Liver (tissue), 9 donors: ENCODE results near the gene FOXR1. TPM values are rescaled to one million over a fixed set of nuclear protein-coding genes. Genes with fewer than 3 reads are reported as not detected.
A peak's percentile ranks its signal among the peaks of the same experiment; 100 is the strongest.
"Not testable (repeated sequence)": the region's sequence is repeated elsewhere in the genome, so short reads cannot be mapped to it uniquely, and the experiment has no call there.

Experiments used
- DNase-seq: peaks from one replicate; pipeline ENCODE4 v3.0.0-alpha.2; 2017; ENCODE audit warnings: low spot score
- H3K27ac ChIP-seq, 2 donors: one replicate each; pipeline ENCODE4 v1.7.0; 2013; ENCODE audit warnings: inconsistent platforms in 2 of 2, low read length in 2 of 2, control low read depth in 1 of 2, low read depth in 1 of 2, mild to moderate bottlenecking in 1 of 2
- H3K27me3 ChIP-seq, 4 donors: one replicate each; pipeline versions ENCODE4 v1.6.1 to v1.7.0; 2013; ENCODE audit warnings: low read length in 3 of 4, inconsistent platforms in 1 of 4, mild to moderate bottlenecking in 1 of 4, moderate library complexity in 1 of 4; ENCODE audit not compliant: control insufficient read depth in 4 of 4, insufficient read depth in 4 of 4
- H3K36me3 ChIP-seq, 4 donors: one replicate each; pipeline versions ENCODE4 v1.6.1 to v1.7.0; 2013; ENCODE audit warnings: low read length in 3 of 4, mild to moderate bottlenecking in 3 of 4, low read depth in 1 of 4, moderate library complexity in 1 of 4; ENCODE audit not compliant: control insufficient read depth in 4 of 4, insufficient read depth in 3 of 4
- H3K4me1 ChIP-seq, 4 donors: one replicate each; pipeline versions ENCODE4 v1.6.1 to v1.7.0; 2013; ENCODE audit warnings: low read length in 3 of 4, mild to moderate bottlenecking in 3 of 4, moderate library complexity in 1 of 4; ENCODE audit not compliant: control insufficient read depth in 4 of 4, insufficient read depth in 4 of 4
- H3K4me3 ChIP-seq, 3 donors: one replicate each; pipeline versions ENCODE4 v1.6.1 to v1.7.0; 2013; ENCODE audit warnings: low read length in 3 of 3, control low read depth in 1 of 3, low read depth in 1 of 3, mild to moderate bottlenecking in 1 of 3
- H3K9ac ChIP-seq, 2 donors: one replicate each; pipeline ENCODE4 v1.7.0; 2013; ENCODE audit warnings: low read length in 2 of 2, mild to moderate bottlenecking in 2 of 2, moderate library complexity in 2 of 2, control low read depth in 1 of 2, low read depth in 1 of 2
- H3K9me3 ChIP-seq, 4 donors: one replicate each; pipeline versions ENCODE4 v1.6.1 to v1.7.0; 2013; ENCODE audit warnings: low read length in 3 of 4; ENCODE audit not compliant: control insufficient read depth in 4 of 4
- ATF3 ChIP-seq: IDR thresholded peaks from 2 replicates; pipeline ENCODE4 v1.6.1; 2016; ENCODE audit warnings: antibody characterized with exemption
- EGR1 ChIP-seq, 2 donors: IDR thresholded peaks; 2 replicates each; pipeline ENCODE4 v1.6.1; 2016 to 2018; ENCODE audit warnings: antibody characterized with exemption in 2 of 2, low read depth in 2 of 2
- GABPA ChIP-seq, 2 donors: IDR thresholded peaks in 1 of 2; conservative IDR thresholded peaks in 1 of 2; 2 replicates each; pipeline ENCODE4 v1.6.1; 2016; ENCODE audit warnings: antibody characterized with exemption in 2 of 2, mild to moderate bottlenecking in 1 of 2, moderate library complexity in 1 of 2
- HNF4A ChIP-seq, 2 donors: conservative IDR thresholded peaks; 2 replicates each; pipeline ENCODE4 v1.6.1; 2016; ENCODE audit warnings: antibody characterized with exemption in 2 of 2, mild to moderate bottlenecking in 2 of 2
- JUND ChIP-seq, 2 donors: IDR thresholded peaks; 2 replicates each; pipeline ENCODE4 v1.6.1; 2016; ENCODE audit warnings: antibody characterized with exemption in 2 of 2
- MAX ChIP-seq: IDR thresholded peaks from 2 replicates; pipeline ENCODE4 v1.6.1; 2016; ENCODE audit warnings: antibody characterized with exemption
- NR2F2 ChIP-seq: IDR thresholded peaks from 2 replicates; pipeline ENCODE4 v1.6.1; 2016; ENCODE audit warnings: antibody characterized with exemption
- RAD21 ChIP-seq, 2 donors: IDR thresholded peaks; 2 replicates each; pipeline ENCODE4 v1.6.1; 2016; ENCODE audit warnings: antibody characterized with exemption in 2 of 2, mild to moderate bottlenecking in 2 of 2
- REST ChIP-seq: IDR thresholded peaks from 2 replicates; pipeline ENCODE4 v1.6.1; 2016; ENCODE audit warnings: antibody characterized with exemption, mild to moderate bottlenecking
- RXRA ChIP-seq, 2 donors: IDR thresholded peaks; 2 replicates each; pipeline ENCODE4 v1.6.1; 2017 to 2018; ENCODE audit warnings: antibody characterized with exemption in 2 of 2, mild to moderate bottlenecking in 1 of 2
- SP1 ChIP-seq: IDR thresholded peaks from 2 replicates; pipeline ENCODE4 v1.6.1; 2018; ENCODE audit warnings: antibody characterized with exemption, mild to moderate bottlenecking
- TAF1 ChIP-seq: conservative IDR thresholded peaks from 2 replicates; pipeline ENCODE4 v1.6.1; 2016; ENCODE audit warnings: antibody characterized with exemption, mild to moderate bottlenecking
- YY1 ChIP-seq: IDR thresholded peaks from 2 replicates; pipeline ENCODE4 v1.6.1; 2016; ENCODE audit warnings: antibody characterized with exemption, mild to moderate bottlenecking
- ZBTB33 ChIP-seq: IDR thresholded peaks from 2 replicates; pipeline ENCODE4 v1.6.1; 2016; ENCODE audit warnings: antibody characterized with exemption
- WGBS: extraction: QIAGEN DNeasy Blood & Tissue Kit; methylation state at CpG from one replicate; pipeline ENCODE4 v1.1.7; 2013; 5-methylcytosine and 5-hydroxymethylcytosine counted together
- polyA plus RNA-seq, 2 donors: library from polyadenylated mRNA; stranded (reverse) in 1 of 2; unstranded in 1 of 2; fragments of 200-250 nt in 1 of 2; fragments of >200 nt in 1 of 2; fragmentation: Nextera tagmentation in 1 of 2; extraction: Ambion mirVana in 1 of 2; gene quantifications; one replicate each; pipeline versions ENCODE4 v1.2.1 to v1.2.3, GENCODE V29; 2013 to 2015
- total RNA-seq, 2 donors: library from RNA; depleted of rRNA; stranded (reverse); fragments of >200 nt; gene quantifications; one replicate each; pipeline ENCODE4 v1.2.3, GENCODE V29; 2014
- donor health status: healthy.
- donor health status: healthy.
- donor health status: healthy.
- donor health status: healthy.
- donor health status: healthy.

FOXR1 gene
- total and polyA plus RNA-seq, 4 donors = not detected

- TF ChIP-seq RAD21 (IDR thresholded peaks at IDR 0.05) (no peak), GABPA (IDR thresholded peaks at IDR 0.05 in 1 of 2, conservative IDR thresholded peaks at IDR 0.05 in 1 of 2) (no peak), YY1 (no peak)
These were observed 16.7 kb downstream of the FOXR1 start (continued) for GRCh38 chr11:118988280-118988679.

GRCh38 chr11:118991486-118992038 lies 20.0 kb downstream of the FOXR1 start:
- H3K36me3 ChIP-seq, H3K4me3 ChIP-seq, H3K9ac ChIP-seq, H3K9me3 ChIP-seq, H3K27me3 ChIP-seq, H3K27ac ChIP-seq, DNase-seq, H3K4me1 ChIP-seq: not testable (repeated sequence)
- over 99% methylated on average over 44 of the region's 44 CpGs for WGBS

GRCh38 chr11:118996926-118997626 lies 25.5 kb downstream of the FOXR1 start:
- Histone ChIP-seq H3K4me3 (peak overlapping the region; percentile 91 to 95 (median 93)), H3K9me3 (no peaks in the 10 kb centered on the region), H3K27me3 (no peaks in the 10 kb centered on the region), H3K9ac (peak overlapping the region in 1 of 2 donors; percentile 75), H3K4me1 (peaks cover 1 to 21% (median 20%) of the 10 kb centered on the region in 4 donors), H3K36me3 (peaks cover 0 to 9% (median 7%) of the 10 kb centered on the region in 4 donors), H3K27ac (peak overlapping the region; percentile 26 to 46)
- DNase-seq = peak; percentile 35
- TF ChIP-seq YY1 = no peak
- TF ChIP-seq HNF4A (conservative IDR thresholded peaks at IDR 0.05) = no peak
- no peak for TF ChIP-seq RXRA (IDR thresholded peaks at IDR 0.05)
- TF ChIP-seq ZBTB33 = no peak
- no peak for TF ChIP-seq EGR1 (IDR thresholded peaks at IDR 0.05; ENCODE audit: low read depth in 2 of 2)
- 32% methylated on average over 22 of the region's 22 CpGs for WGBS

GRCh38 chr11:118997627-118998387 lies 26.2 kb downstream of the FOXR1 start, which contains the start of gene CENATAC:
Gene CENATAC (plus strand): TSS chr11:118998138. CDS start chr11:118998198, 60 bp downstream.
- Histone ChIP-seq H3K27me3 (no peaks in the 10 kb centered on the region), H3K4me3 (peak within 1 kb of the TSS; percentile 91 to 95 (median 93)), H3K27ac (peak within 1 kb of the TSS; percentile 46 to 48), H3K36me3 (peaks cover 0 to 11% (median 8%) of the 10 kb centered on the region in 4 donors), H3K9me3 (no peaks in the 10 kb centered on the region), H3K4me1 (peaks cover 1 to 21% (median 20%) of the 10 kb centered on the region in 4 donors), H3K9ac (peak within 1 kb of the TSS; percentile 75 to 77)
- under 1% methylated on average over 54 of the region's 54 CpGs for WGBS
- peak; percentile 96 for DNase-seq
- TF ChIP-seq HNF4A (conservative IDR thresholded peaks at IDR 0.05) = peak in 1 of 2 donors; percentile 5
- TF ChIP-seq SP1 = peak; percentile 33
- TF ChIP-seq ZBTB33 = no peak
- peak in 1 of 2 donors; percentile 81 for TF ChIP-seq GABPA (IDR thresholded peaks at IDR 0.05 in 1 of 2, conservative IDR thresholded peaks at IDR 0.05 in 1 of 2)
- TF ChIP-seq TAF1 = no peak
- TF ChIP-seq ATF3 = no peak
- TF ChIP-seq MAX = no peak
- TF ChIP-seq RXRA (IDR thresholded peaks at IDR 0.05) = peak; percentile 20 to 30
- no peak for TF ChIP-seq EGR1 (IDR thresholded peaks at IDR 0.05; ENCODE audit: low read depth in 2 of 2)
- TF ChIP-seq REST = no peak
- peak; percentile 95 for TF ChIP-seq NR2F2
- no peak for TF ChIP-seq JUND (IDR thresholded peaks at IDR 0.05)
- peak; percentile 44 to 56 for TF ChIP-seq RAD21 (IDR thresholded peaks at IDR 0.05)
